MCF 10A (cell line): ENCODE results near the gene ZNF749. TPM values are rescaled to one million over a fixed set of nuclear protein-coding genes. Genes with fewer than 3 reads are reported as not detected.
A peak's percentile ranks its signal among the peaks of the same experiment; 100 is the strongest.

Source experiments
- BruUV-seq: library from RNA; stranded (reverse); fragments of 400-500 nt; replicated peaks from 2 replicates; lab custom pipeline; 2021; lab: Mats Ljungman, UMichigan
- CTCF ChIA-PET: fragments of 300-600 bp; sonication (Branson Sonifier 250); formaldehyde crosslinking; extraction: SDS; loops from one replicate; lab custom pipeline; 2021; ENCODE audit warnings: antibody characterized with exemption, inconsistent platforms; lab: Yijun Ruan, JAX
- POLR2A ChIA-PET: fragments of 300-600, 350-650 bp; sonication (Branson Sonifier 250); formaldehyde crosslinking; extraction: SDS; loops from one replicate; lab custom pipeline; 2020; ENCODE audit warnings: antibody characterized with exemption, inconsistent platforms; lab: Yijun Ruan, JAX
- DNase-seq: peaks from one replicate; pipeline ENCODE4 v3.0.0-alpha.2; 2018; ENCODE audit not compliant: unreplicated experiment
- H3K27ac Mint-ChIP-seq: one replicate; pipeline ENCODE4 v1.8.0; 2022; ENCODE audit warnings: mild to moderate bottlenecking, low read depth, mixed read lengths; ENCODE audit not compliant: unreplicated experiment
- H3K27me3 Mint-ChIP-seq: one replicate; pipeline ENCODE4 v1.8.0; 2022; ENCODE audit warnings: mixed read lengths; ENCODE audit not compliant: insufficient read depth, unreplicated experiment
- H3K36me3 Mint-ChIP-seq: one replicate; pipeline ENCODE4 v1.8.0; 2022; ENCODE audit warnings: mild to moderate bottlenecking, moderate library complexity, mixed read lengths; ENCODE audit not compliant: insufficient read depth, unreplicated experiment
- H3K4me1 Mint-ChIP-seq: one replicate; pipeline ENCODE4 v1.8.0; 2022; ENCODE audit warnings: mixed read lengths; ENCODE audit not compliant: insufficient read depth, unreplicated experiment
- H3K4me3 Mint-ChIP-seq: one replicate; pipeline ENCODE4 v1.8.0; 2022; ENCODE audit warnings: mild to moderate bottlenecking, moderate library complexity, mixed read lengths; ENCODE audit not compliant: unreplicated experiment
- H3K9me3 Mint-ChIP-seq: one replicate; pipeline ENCODE4 v1.8.0; 2022; ENCODE audit warnings: mixed read lengths; ENCODE audit not compliant: unreplicated experiment
- CTCF ChIP-seq: fragments of 200-600 bp; IDR thresholded peaks from one replicate; pipeline ENCODE4 v1.8.0; 2022; ENCODE audit warnings: antibody characterized with exemption, mild to moderate bottlenecking; ENCODE audit not compliant: unreplicated experiment
- intact Hi-C: fragments of 100-400 bp; cut with micrococcal nuclease; formaldehyde crosslinking; loops from 2 replicates; pipeline ENCODE4 v1.14.1; 2022
- total RNA-seq: library from RNA; stranded (reverse); gene quantifications from 2 replicates; pipeline ENCODE4 v1.2.3, GENCODE V29; 2022

Gene ZNF749
- total RNA-seq, 1 experiment from 2014 or later = 21.2 TPM

DNA sequence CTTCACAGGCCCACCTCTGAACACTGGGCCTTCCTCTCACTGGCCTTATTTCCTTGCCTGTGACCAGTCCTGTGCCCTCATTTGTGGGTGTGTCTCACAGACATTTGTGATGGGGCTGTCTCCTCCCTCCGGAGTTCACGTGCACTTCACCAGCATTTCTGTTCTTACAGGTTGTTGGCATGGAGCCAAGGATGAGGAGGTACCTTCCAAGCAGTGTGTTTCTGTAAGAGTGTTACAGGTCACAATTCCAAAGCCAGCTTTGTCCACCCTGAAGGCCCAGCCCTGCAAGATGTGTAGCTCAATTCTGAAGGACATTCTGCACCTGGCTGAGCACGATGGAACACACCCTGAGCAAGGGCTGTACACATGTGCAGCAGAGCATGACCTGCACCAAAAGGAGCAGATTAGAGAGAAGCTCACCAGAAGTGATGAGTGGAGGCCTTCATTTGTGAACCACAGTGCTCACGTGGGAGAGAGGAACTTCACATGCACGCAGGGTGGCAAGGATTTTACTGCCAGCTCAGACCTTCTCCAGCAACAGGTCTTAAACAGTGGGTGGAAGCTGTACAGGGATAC lies 8.1 kb downstream of the ZNF749 start:
- POLR2A ChIA-PET = interaction anchor here (0.6 to 0.7 kb wide), 2 partner anchors 79 to 116 kb away, joined by 3 read pairs; no protein-coding TSS in a partner anchor
- no peak for TF ChIP-seq CTCF
- peaks cover 32% of the 10 kb centered on the region for H3K9me3 Mint-ChIP-seq

GRCh38 chr19:57452307-57452706 lies 17.2 kb downstream of the ZNF749 start:
- no peak overlapping the region for H3K27ac Mint-ChIP-seq
- no TSS peak for BruUV-seq
- peaks cover 14% of the 10 kb centered on the region for H3K36me3 Mint-ChIP-seq
- no peaks in the 10 kb centered on the region for H3K27me3 Mint-ChIP-seq
- CTCF ChIA-PET = interaction anchor here (0.6 kb wide), 1 partner anchor 34 kb away, joined by 4 read pairs; no protein-coding TSS in a partner anchor
- intact Hi-C loops = no loop called here
- POLR2A ChIA-PET = no interaction called here
- H3K9me3 Mint-ChIP-seq = peaks cover 16% of the 10 kb centered on the region
- H3K4me3 Mint-ChIP-seq = no peak overlapping the region
- TF ChIP-seq CTCF = no peak
- no peak for DNase-seq
- H3K4me1 Mint-ChIP-seq = no peaks in the 10 kb centered on the region

More for the DNA sequence above, 8.1 kb downstream of the ZNF749 start:
- Mint-ChIP-seq H3K4me3 (no peak overlapping the region), H3K27ac (no peak overlapping the region), H3K36me3 (peaks cover 40% of the 10 kb centered on the region), H3K27me3 (no peaks in the 10 kb centered on the region), H3K4me1 (peaks cover 13% of the 10 kb centered on the region)
- CTCF ChIA-PET = no interaction called here
- intact Hi-C loops = no loop called here
- no TSS peak for BruUV-seq
- DNase-seq = no peak

DNA sequence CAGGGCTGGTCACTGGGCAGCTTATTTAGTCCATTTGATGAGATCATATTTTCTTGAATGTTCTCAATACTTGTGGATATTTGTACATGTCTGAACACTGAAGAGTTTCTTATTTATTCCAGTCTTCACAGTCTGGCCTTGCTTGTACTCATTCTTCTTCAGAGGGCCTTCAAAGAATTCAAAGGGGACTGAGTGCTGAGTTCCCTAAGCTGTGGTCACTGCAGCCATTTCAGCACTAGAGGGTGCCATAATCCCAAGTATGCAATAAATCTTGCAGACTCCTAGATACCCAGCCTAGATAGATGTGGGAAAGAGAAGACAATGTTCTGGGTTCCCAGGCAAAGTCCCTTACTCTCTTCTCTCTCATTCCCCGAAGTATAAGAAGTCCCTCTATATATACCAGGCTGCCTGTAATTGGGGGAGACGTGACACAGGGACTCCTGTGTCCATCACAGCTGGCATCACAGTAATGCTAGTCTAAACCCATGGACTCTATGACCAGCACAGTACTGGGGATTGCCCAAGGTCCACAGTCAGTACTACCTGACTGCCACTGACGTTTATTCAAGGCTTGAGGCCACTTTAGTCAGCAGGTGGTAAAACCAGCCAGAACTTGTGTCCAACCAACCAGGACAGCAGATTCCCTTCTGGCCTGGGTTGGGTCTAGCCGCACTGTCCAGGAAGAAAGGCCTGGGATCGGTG lies 30.7 kb downstream of the ZNF749 start:
- POLR2A ChIA-PET = no interaction called here
- DNase-seq = peak; percentile 45
- Mint-ChIP-seq H3K4me1 (no peaks in the 10 kb centered on the region), H3K27me3 (no peaks in the 10 kb centered on the region), H3K9me3 (peaks cover 36% of the 10 kb centered on the region), H3K36me3 (peaks cover 6% of the 10 kb centered on the region), H3K27ac (no peak overlapping the region), H3K4me3 (no peak overlapping the region)
- intact Hi-C loops = no loop called here
- peak; percentile 51 for TF ChIP-seq CTCF
- BruUV-seq = no TSS peak
- CTCF ChIA-PET = interaction anchor here (0.5 to 1.6 kb wide), 14 partner anchors 10 to 943 kb away, joined by 3 to 12 read pairs (median 3); partner anchors contain the start of gene ZNF584

DNA sequence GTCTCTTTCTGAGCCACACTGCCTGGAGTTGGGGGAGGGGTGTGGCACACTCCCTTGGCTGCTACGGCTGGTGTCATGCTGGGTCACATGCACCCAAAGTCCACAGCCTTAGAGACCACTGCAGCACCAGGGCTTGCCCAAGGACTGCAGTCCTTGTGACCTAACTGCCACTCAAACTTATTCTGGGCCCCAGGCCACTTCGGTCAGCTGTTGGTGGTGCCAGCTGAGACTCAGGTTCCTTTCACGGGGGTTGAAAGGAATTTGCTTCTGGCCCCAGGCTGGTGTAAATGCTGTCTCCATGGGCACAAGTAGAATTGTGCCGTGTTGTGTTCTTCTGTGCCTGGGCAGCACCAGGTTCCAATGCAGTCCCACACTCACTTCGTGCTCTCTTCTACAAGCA lies 31.4 kb downstream of the ZNF749 start:
- Mint-ChIP-seq H3K36me3 (peaks cover 6% of the 10 kb centered on the region), H3K27me3 (no peaks in the 10 kb centered on the region), H3K4me3 (no peak overlapping the region), H3K9me3 (peaks cover 40% of the 10 kb centered on the region), H3K27ac (no peak overlapping the region), H3K4me1 (no peaks in the 10 kb centered on the region)
- POLR2A ChIA-PET = no interaction called here
- intact Hi-C loops = no loop called here
- no TSS peak for BruUV-seq
- TF ChIP-seq CTCF = no peak
- CTCF ChIA-PET = interaction anchor here (0.6 to 1.2 kb wide), 4 partner anchors 10 to 180 kb away, joined by 3 to 6 read pairs (median 4); no protein-coding TSS in a partner anchor
- no peak for DNase-seq
